HG03196 (cell line): Measurements from ENCODE around the gene ZNF442.
"Not testable (repeated sequence)": the region's sequence is repeated elsewhere in the genome, so short reads cannot be mapped to it uniquely, and the experiment has no call there.

Experiments used
- ATAC-seq: cut with Tn5 transposase; IDR thresholded peaks from one replicate; pipeline ENCODE4 v1.9.1; 2021; ENCODE audit not compliant: unreplicated experiment

ZNF442 gene

GRCh38 chr19:12365236-12366162, at the start of gene ZNF442:
ZNF442 (minus strand) TSS chr19:12365683; CDS start chr19:12363631, 2,052 bp downstream.
- ATAC-seq: peak; percentile 87

DNA sequence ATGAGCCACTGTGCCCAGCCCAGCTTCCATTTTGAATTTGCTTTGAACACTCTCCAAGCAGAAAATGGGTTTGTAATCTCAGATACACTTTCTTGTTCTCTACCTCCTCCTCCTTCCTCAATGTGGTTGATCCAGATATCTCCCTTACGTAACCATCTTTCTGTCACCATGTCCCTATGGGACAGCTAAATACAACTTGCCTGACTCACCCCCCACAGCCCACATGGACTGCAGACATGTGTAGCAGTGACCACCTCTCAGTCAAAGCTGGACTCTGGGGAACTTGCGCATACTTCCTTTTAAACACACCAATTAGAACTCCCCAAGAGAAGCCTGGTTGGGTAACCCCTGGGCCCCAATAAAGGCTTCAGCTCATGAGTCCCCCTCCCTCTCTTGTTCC, 46.4 kb upstream of the ZNF442 start:
- no peak for ATAC-seq

DNA sequence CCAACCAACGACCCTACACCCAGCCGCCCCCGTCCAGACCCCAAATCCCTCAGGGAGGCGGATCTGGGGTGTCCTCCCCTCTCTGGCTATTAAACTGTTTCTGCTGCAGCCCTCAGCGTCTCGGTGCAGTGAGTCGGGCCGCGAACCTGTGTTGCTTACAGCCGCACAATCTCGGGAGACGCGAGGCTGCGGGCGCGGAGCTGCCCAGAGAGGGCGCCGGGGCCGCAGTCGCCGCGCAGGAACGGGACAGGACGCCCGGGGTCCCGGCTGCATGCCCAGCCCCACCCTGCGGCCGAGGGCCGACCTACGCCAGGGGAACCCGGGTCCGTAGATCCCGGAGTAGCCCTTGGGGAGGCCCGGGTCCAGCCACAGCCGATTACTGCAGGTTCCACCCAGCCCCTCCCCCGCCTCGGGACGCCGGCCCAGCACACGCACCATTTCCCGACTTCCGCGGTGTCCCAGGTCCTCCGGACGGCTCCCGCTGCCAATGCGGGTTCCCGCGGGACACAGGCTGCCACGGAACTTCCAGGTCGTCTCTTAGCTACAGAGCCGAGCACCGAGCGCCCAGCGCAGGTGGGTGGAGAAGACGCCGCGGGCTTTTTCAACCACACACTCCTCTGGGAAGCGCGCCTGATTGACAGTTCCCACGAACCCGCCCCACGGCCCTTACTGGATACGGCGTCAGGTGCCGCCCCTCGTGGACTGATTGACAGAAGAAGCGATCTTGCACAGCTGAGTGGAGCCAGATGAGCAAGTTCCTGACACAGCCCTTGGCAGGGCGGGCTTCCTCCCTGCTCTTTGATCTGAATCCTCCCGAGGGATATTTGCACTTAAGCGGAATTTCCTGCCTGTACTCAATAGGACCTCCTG, 35.4 kb upstream of the ZNF442 start, which contains the start of gene ZNF799:
TSS of gene ZNF799 (minus strand) at position 639 of the 870 bp plus-strand sequence. CDS start at position 438, 201 bp downstream.
- peak; percentile 85 for ATAC-seq

DNA sequence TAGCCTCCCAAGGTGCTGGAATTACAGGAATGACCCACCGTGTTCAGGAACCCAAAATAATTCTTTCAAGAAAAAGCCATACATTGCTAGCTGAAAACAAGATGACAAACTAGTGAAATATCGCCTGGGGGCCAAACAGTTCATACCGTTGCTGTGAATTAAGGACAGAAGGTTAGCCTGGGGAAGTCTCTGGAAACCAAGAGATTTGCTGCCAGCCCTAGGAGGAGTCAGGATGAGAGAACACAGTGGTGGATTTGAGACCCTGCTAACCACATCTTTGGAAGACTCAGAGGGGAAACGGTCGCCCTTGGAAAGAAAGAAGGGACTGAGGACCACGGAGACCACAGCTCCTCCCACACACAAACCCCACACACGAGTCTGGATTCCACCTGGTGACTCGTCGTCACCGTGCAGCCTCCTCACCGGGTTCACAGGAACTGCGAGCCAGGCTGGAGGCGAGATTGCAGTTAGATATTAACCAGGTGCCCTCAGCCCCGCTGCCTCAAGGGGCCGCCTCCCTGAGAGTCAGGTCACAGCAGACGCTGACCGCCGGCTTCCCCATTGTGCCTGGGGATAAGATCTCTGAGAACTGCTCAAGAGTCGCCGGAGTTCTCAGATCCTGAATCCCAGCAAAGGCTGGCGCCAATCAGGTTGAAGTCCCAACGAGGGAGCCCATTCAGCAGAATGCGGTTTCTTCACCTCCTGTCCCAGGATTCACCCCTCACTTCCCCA, 34.6 kb upstream of the ZNF442 start:
- ATAC-seq: peak; percentile 49

DNA sequence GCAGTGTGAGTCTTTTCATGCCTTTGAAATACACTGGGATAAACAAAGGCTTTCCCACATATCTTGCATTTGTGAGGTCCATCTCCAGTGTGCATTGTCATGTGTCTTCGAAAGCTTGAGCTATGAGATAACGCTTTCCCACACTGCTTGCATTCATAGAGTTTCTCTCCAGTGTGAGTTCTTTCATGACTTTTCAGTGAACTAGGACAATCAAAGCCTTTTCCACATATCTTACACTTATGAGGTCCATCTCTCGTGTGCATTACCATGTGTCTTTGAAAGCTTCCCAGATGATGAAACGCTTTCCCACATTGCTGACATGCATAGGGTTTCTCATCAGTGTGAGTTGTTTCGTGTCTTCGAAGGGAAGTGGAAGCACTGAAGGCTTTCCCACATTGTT, 25.7 kb upstream of the ZNF442 start:
- ATAC-seq: not testable (repeated sequence)

DNA sequence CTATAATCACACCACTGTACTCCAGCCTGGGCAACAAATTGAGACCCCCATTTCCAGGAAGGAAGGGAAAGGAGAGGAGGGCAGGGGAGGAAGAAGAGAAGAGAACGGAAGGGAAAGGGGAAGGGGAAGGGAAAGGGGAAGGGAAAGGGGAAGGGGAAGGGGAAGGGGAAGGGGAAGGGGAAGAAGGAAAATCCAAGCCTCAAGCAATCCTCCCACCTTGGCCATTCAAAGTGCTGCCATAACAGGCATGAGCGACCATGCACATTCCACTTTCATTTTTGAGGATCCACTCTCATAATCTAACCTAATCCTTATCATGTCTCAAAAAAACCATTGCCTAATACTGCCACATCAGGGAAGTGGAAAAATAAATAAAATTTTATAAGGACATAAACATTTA, 20.9 kb upstream of the ZNF442 start:
- ATAC-seq: not testable (repeated sequence)

- no peak for ATAC-seq
Measured at GRCh38 chr19:12380444-12380737, 14.9 kb upstream of the ZNF442 start.

DNA sequence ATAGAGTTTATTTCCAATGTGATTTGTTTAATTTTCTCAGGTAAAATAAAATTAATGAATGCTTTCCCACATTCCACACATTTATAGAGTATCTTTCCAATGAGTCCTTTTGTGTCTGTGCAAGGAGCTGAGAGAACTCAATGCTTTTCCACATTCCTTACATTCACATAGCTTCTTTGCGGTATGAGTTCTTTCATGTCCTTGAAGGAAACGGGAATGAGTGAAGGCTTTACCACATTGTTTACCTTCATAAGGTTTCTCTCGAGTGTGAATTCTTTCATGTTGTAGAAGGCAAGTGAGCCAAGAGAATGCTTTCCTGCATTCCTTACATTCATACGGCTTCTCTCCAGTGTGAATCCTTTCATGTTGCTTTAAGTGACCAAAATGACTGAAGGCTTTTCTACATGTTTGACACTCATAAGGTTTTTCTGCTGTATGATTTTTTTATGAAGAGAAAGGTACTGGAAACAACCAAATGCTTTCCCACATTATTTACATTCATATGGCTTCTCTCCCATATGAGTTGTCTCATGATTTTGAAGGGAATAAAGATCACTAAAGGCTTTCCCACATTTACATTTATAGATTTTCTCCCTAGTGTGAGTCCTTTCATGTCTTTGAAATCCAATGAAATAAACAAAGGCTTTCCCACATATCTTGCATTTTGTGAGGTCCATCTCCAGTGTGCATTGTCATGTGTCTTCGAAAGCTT, 14.4 kb upstream of the ZNF442 start:
- no peak for ATAC-seq

DNA sequence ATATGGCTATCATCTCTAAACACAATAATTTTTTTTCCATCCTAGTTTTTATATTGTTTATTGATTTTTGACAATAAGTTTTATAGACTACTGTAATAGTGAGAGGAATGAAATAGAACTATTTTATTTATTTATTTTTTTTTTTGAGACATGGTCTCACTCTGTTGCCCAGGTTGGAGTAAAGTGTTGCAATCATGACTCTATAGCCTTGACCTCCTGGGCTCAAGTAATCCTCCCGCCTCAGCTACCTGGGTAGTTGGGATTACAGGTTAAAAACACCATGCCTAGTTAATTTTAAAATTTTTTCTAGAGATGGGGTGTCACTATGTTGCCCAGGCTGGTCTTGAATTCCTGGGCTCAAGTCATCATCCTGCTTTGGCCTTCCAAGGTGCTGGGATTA, 8.5 kb upstream of the ZNF442 start:
- ATAC-seq: no peak

DNA sequence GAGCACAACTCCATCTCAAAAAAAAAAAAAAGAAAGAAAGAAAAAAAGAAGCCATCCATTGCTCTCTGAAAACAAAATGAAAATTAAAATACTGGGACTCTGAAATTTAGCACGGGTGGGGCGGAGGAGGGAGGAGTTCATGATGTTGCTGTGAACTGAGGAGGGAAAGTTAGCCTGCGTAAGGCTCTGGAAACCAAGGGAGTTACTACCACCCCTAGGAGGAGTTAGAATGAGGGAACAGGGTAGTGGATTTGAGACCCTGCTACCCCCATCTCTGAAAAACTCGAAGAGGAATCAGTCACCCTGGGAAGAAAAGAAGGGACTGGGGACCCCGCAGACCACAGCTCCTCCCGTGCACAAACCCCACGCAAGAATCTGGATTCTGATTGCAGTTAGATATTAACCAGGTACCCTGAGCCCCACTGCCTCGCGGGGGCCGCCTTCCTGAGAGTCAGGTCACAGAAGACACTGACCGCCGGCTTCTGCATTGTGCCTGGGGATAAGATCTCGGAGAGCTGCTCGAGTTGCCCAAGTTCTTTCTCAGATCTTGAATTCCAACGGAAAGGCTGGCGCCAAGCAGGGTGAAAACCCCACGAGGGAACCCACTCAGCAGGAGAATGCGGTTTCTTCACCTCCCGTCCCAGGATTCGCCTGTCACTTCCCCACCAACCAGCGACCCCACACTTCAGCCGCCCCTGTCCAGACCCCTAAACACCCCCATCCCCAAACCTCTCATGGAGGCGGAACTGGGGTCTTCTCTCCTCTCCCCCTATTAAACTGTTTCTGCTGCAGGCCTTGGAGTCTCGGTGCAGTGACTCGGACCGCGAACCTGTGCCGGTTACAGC, 870 bp downstream of the ZNF442 start:
- ATAC-seq: no peak

- not testable (repeated sequence) for ATAC-seq
Measured at GRCh38 chr19:12362236-12362635, 3.2 kb downstream of the ZNF442 start.

DNA sequence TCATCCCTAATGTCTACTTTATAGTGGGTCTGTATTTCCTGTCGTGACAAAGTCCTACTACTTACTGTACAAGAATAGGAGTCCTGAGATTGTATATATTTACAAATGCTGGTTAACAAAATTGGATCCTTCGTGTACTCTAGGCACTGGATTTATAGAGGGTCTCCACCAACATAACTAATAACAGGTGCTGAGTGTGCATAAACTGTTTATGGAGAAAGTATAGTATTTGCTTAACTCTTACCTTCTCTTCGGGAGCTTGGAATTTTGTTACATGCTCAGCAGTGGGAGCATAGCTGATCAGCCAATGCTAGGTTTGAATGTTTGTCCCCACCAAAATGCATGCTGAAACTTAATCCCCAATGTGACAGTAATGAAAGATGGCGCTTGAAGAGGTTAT, 12.1 kb downstream of the ZNF442 start:
- ATAC-seq: no peak

- no peak for ATAC-seq
Measured at GRCh38 chr19:12350890-12351197, 14.6 kb downstream of the ZNF442 start.

- ATAC-seq: no peak
Measured at GRCh38 chr19:12350185-12350889, 15.1 kb downstream of the ZNF442 start.

- ATAC-seq: no peak
Measured at GRCh38 chr19:12346896-12347295, 18.6 kb downstream of the ZNF442 start.

DNA sequence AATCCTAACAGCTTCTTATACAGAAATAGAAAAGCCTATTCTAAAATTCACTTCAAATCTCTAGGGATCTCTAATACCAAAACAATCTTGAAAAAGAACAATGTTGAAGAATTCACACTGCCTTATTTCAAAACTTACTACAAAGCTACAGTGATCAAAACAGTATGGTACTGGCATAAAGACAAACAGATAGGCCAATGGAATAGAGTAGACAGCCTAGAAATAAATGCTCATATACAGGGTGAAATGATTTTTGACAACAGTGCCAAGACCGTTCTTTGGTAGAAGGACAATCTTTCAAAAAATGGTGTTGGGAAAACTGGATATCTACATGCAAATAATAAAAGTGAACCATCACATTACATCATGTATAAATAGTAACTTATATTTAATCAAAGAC, 20.3 kb downstream of the ZNF442 start:
- ATAC-seq: no peak

- peak; percentile 76 for ATAC-seq
Measured at GRCh38 chr19:12333162-12334159, 32.0 kb downstream of the ZNF442 start, which contains the start of gene ZNF563. ZNF563 (minus strand) TSS chr19:12333633; CDS start chr19:12333482, 151 bp downstream.
